H54 (cell line): ENCODE results near the gene HOMEZ.
"Not testable (repeated sequence)": the region's sequence is repeated elsewhere in the genome, so short reads cannot be mapped to it uniquely, and the experiment has no call there.

Experiments used
- DNase-seq: peaks from one replicate; pipeline ENCODE4 v3.0.0; 2011; ENCODE audit warnings: low spot score, mixed read lengths; ENCODE audit not compliant: insufficient read length
- FAIRE-seq: peaks from 3 replicates; lab custom pipeline; 2011; peaks lifted over from hg19 to GRCh38; lab: Jason Lieb, UNC
- POLR2A ChIP-seq: IDR thresholded peaks from 2 replicates; pipeline ENCODE4 v1.6.1; 2011; ENCODE audit warnings: low read depth, mild to moderate bottlenecking, low read length

HOMEZ gene

DNA sequence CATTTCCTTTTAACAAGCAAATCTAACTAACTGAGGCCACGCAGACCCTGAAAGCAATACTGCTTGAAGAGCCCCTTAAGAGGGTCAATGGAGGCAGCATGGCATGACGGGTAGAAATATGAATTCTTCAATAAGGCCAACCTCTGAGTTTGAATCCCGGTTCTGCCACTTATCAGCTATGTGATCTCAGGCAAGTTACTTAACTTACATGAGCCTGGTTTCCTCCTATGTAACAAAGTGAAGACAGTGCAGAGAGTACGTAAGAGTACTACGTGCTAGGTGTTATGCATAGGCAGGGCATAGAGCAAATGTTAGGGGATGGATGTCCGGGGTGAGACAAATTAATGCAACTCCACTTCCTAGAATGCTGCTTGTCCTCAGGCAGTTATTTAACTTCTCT is 4.7 kb downstream of the HOMEZ start:
- DNase-seq = no peak
- no peak for TF ChIP-seq POLR2A
- no peak for FAIRE-seq

DNA sequence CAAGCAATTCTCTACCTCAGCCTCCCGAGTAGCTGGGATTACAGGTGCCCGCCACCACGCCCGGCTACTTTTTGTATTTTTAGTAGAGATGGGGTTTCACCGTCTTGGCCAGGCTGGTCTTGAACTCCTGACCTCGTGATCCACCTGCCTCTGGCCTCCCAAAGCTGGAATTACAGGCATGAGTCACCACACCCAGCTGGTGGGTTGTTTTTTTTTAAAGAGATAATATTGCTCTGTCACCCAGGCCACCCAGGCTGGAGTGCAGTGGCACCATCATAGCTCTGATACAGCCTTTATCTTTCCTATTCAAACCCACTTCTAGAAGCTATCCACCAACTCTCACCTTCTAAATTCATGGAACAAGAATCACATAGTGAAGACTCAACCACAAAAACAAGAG is 8.0 kb downstream of the HOMEZ start:
- not testable (repeated sequence) for DNase-seq, FAIRE-seq

DNA sequence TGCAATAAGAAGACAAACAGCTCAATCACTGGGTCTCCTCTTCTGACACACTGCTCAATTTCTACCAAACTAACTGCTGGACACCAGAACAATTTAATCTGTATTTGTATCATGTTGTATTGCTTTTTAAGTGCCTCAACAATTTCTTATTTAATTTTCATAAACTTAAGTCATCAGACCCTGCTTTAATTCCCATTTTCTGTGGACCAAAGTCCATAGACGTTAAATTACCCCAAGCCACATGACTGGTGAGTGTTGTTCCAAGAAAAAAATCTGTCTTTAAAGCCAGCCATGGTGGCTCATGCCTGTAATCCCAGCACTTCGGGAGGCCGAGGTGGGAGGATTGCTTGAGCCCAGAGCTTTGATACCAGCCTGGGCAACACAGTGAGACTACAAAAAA is 8.7 kb downstream of the HOMEZ start:
- no peak for DNase-seq
- no peak for TF ChIP-seq POLR2A
- no peak for FAIRE-seq

DNA sequence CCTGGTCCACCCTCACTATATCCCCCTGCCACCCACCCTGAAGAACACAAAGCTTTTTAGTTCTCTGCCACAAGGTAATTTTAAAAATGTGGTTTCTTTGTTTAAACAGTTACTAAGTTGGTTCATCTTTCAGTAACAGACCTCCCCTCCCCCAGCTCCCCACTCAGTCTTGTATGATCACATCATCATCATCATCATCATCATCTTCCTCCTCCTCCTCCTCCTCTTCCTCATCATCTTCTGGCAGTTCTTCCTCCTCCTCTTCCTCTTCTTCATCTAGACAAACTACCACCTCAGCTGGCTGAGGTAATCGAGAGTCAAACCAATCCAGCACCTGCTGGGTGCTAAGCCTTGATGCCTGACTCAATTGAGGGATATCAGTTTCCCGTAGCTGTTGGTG is 10.5 kb downstream of the HOMEZ start:
- DNase-seq (no peak), FAIRE-seq (no peak)
- no peak for TF ChIP-seq POLR2A

DNA sequence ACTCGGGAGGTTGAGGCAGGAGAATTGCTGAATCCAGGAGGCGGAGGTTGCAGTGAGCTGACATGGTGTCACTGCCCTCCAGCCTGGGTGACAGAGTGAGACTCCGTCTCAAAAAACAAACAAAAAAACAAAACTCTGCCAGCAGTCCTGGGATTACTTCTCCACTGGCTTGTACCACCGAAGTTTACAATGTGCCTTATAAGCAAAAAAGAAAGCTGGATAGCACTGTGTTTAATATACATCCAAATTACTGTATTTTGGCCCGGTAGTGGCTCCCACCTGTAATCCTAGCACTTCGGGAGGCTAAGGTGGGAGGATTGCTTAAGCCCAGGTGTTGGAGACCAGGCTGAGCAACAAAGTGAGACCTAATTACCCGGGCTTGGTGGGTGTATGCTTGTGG is 16.7 kb downstream of the HOMEZ start:
- TF ChIP-seq POLR2A = no peak
- DNase-seq (no peak), FAIRE-seq (no peak)

DNA sequence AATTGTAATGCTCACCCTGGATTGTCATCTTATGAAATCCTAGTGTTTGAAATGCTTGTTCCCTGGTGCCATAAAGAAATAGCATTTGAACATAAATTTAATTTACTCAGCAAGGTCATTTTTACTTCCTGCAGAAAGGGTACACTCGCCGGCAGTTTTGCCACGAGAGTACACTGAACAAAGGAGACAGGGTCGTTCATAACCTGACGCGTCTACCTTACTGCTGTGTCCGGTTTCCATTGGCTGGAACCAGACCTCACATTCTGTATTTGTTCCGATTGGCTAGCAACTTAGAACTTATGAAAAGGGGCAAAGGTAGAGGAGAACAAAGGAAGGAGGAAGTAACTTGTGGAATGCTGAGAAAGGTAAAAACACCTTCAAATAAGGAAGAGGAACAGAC is 25.1 kb downstream of the HOMEZ start:
- FAIRE-seq, DNase-seq: not testable (repeated sequence)

DNA sequence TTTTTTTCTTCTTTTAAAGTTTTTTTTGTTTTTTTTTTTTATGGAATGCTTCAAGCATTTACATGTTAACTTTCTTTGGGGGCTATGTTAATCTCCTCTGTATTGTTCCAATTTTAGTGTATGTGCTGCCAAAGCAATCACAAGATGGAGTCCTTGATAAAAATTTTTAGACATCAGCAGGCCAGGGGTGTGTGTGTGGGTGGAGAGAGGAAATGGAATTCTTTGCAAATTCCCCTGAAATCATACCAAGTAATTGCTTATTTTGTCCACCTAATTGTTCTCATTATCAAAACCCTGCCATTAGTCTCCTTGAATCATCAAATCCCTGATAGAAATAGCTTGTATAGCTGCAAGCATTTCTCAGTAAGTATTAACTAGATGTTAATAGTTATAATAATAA is 26.5 kb downstream of the HOMEZ start:
- FAIRE-seq (no peak), DNase-seq (no peak)
- no peak for TF ChIP-seq POLR2A

DNA sequence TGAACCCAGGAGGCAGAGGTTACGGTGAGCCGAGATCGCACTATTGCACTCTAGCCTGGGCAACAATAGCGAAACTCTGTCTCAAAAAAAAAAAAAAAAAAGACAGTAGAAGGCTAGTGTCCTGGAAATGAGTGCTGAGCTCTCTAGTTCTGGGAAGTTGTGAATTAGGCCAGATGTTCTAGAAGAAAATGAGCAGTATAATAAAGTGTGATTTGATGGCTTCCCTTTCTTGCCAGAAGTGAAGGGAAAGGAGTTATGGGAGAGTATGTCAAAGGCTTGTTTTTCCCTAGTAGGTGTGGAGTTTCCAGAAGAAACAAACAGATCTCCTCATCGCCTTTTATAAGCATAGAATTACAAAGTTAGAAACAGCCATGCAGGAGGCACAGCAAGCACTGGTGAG is 27.7 kb downstream of the HOMEZ start:
- FAIRE-seq = no peak
- TF ChIP-seq POLR2A = no peak
- DNase-seq = no peak

DNA sequence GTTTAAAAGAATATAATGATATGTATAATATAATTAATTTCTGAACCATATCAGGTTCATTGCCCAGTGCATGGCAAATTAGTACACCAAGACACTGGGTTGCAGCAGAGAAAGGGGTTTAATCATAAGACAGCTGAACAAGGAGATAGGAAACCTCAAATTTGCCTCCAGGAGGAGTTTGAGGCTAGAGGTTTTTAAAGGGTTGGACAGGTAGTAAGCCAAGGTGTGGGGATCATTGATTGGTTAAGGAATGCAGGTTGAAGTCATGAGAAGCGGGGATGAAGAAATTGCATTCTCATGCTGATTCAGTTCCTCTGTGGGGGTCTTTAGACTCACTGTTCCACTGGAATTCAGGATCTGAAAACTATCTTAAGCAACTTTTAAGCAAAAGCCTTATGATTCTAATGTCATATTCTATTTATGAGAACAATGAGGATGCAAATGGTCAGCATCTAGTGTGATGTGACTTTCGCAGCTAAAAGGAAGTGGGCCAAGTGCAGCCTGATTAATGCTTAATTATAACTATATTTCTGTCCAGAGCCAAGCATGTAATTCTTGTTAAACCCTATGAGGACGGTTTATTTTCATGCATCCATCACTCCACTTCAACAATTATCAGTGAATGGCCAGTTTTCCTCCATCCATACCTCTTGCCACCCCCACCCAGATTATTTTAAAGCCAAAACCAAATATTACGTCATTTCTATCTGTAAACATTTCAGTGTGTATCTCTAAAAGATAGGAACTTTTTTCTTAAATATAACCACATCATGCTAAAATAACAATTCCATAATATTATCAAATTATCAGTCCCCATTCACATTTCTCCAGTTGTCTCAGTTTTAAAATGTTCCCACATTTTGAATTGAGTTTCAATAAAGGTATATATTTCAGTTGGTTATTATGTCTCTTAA is 33.3 kb downstream of the HOMEZ start:
- no peak for TF ChIP-seq POLR2A
- no peak for FAIRE-seq
- DNase-seq = no peak

DNA sequence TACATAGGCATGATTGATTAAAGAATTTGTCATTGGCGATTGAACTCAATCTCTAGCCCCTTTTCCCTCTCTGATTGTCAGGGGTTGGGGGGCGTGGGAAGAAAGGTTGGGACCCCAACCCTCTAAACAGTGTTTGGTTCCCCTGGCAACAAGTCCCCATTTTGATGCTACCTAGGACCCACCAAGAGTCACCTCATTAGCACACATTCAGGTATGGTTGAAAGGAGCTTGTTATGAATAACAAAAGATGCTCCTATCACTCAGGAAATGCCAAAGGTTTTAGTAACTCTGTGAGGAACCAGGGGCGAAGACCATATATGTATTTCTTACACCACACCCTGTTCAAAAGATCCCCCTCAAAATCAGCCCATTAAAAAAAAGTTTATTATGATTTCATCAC is 33.9 kb downstream of the HOMEZ start:
- TF ChIP-seq POLR2A = no peak
- no peak for DNase-seq
- FAIRE-seq = no peak

DNA sequence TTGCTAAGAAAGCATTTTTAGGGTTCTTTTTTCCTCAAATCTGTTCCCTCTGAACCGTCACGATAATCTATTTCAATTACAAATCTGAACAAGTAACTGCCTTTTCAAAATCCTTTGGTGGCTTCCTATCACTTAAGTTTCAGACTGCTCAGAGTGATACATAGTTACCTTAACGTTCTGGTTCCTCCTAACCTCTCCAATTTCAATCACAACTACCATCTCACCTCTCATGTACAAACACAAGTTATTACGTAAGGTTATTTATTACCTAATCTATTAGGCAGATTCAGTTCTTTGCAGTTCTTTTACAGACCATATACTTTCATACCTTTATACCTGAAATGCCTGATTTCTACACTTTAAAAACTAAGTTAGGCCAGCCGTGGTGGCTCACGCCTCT is 36.1 kb downstream of the HOMEZ start:
- no peak for TF ChIP-seq POLR2A
- FAIRE-seq (no peak), DNase-seq (no peak)

DNA sequence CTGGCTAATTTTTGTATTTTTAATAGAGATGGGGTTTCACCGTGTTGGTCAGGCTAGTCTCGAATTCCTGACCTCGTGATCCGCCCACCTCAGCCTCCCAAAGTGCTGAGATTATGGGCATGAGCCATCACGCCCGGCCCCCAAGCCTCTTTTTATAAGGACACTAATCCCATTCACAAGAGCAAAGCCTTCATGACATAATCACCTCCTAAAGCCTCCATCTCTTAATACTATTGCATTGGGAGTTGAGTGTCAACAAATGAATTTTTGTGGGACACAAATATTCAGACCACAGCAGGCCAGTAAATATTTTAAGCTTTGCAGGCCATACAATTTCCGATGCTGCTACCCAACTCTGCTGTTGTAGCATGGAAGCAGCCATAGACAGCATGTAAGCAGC is 37.3 kb downstream of the HOMEZ start:
- no peak for TF ChIP-seq POLR2A
- FAIRE-seq (no peak), DNase-seq (no peak)

DNA sequence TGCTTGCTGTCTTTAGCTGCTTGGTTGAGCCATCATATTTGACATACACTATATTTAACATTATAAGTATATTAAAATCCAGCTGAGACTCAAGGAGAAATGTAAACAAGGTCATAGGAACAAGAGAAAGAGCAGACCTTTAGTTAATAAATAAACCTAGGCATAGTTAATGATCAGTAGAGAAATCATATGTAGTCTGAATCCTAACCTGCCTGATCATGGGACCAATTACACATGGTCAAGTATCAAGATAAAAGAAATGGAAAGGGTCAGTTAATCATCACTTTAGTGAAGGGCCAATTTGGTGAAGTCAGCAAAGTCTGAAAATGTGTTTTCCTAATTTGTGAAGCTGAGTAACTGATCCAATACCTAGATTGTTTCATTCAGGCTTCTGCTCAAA is 40.6 kb downstream of the HOMEZ start:
- FAIRE-seq (no peak), DNase-seq (no peak)
- TF ChIP-seq POLR2A = no peak

DNA sequence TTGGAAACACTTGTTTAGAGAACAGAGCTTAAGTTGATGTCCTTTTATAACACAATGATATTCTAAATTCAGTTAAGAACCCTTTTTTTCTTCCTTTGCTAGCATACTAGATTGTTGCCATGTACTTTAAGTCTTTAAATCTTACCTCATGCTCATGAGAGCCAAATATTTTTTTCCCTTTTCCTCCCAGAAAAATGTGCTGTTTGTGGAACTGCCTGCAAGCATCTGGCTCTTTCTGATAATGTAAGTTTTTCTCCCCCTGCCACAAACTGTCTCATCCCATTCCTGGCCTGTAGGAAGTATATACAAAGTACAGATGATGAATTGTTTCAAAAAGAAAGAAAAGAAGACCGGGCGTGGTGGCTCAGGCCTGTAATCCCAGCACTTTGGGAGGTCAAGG is 42.9 kb downstream of the HOMEZ start:
- TF ChIP-seq POLR2A = no peak

DNA sequence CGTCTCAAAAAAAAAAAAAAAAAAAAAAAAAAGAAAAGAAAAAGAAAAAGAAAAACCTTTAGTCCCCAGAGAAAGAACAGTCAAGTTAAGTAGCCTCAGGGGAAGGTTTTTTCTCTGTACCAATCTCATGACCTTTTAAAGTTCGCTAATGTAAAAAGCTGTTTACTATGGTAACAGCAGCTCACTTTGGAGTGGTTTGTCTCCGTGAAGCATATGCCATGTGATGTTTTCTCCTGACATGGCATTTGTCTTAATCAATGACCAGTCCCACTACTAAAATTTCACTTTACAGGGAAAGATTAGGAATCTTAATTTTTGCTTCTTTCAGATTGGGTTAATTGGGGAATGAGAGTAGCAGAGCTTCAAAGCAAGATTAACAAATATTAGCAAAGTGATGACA is 43.9 kb downstream of the HOMEZ start:
- no peak for TF ChIP-seq POLR2A
- DNase-seq (no peak), FAIRE-seq (no peak)

More for the DNA sequence above, 42.9 kb downstream of the HOMEZ start:
- FAIRE-seq (no peak), DNase-seq (no peak)

DNA sequence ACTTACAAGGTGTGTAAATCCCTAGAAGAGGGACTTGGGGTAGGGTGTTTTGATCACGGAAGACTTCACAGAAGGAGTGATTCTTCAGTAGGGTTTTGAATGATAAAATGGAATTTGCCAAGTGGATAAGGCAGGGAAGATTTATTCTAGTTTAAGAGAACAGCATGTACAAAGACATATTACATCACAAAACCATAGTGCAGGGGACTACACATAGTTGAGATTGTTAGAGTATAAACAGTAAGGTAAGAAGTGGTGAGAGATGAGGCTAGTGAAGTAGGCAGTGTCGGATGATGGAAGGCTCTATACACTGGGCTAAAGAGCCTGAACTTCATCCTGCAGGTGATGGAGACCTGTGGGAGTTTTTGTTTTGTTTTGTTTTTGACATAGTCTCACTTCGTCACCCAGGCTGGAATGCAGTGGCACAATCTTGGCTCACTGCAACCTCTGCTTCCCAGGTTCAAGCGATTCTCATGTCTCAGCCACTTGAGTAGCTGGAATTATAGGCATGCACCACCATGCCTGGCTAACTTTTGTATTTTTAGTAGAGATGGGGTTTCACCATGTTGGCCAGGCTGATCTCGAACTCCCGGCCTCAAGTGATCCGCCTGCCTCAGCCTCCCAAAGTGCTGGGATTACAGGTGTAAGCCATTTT is 44.7 kb downstream of the HOMEZ start:
- FAIRE-seq, DNase-seq: not testable (repeated sequence)
